AG20443 (cell line): ENCODE results near the gene RARA.
A peak's percentile ranks its signal among the peaks of the same experiment; 100 is the strongest.

Source experiments
- DNase-seq: peaks from one replicate; pipeline ENCODE4 v3.0.0; 2012; ENCODE audit warnings: low spot score, mixed read lengths

The RARA gene

DNA sequence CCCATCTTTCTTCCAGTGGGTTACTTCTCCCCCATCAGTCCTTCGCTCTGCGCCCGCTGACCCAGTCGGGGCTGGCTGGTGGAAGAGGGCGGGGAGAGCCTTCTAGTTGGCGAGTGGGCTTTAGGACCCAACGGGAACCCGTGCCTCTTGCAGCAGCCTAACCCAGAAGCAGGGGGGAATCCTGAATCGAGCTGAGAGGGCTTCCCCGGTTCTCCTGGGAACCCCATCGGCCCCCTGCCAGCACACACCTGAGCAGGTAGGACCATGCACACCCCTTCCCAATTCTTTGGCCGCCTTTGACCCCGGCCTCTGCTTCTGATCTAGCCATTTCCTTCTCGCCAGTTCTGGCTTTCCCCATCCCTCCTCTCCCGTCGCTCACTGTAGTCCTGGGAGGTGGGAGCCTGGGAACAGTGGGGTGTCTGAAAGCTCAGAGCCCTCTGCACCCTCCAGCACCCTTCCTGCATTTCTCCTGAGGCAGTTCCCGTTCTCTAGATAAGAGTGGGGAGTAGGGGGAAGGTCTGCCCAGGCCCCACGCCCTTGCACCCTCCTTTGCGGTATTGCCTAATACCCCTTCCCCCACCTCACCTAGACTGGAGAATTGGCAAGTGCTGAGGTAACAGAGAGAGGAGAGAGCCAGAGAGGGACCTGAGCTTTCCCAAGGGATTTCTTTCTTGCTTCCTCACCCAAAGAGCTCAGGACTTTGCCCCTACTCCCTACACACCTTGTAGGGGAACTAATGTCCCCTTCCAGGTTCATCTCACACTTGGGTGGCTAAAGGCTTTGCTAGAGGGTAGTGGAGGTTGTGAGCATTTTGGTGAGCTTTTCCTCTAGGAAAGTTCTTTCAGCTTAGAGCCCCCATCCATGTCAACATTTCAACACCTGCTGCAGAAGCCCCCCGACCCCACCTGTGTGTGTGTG, at the start of gene RARA:
RARA (plus strand) TSS at position 150 of the 918 bp plus-strand sequence. CDS start 22,039 bp downstream, outside the sequence.
- no peak for DNase-seq

- DNase-seq, result no peak
Measured at GRCh38 chr17:40259505-40259904, 49.5 kb upstream of the RARA start.

- DNase-seq, result no peak
Measured at GRCh38 chr17:40260528-40260927, 48.5 kb upstream of the RARA start.

DNA sequence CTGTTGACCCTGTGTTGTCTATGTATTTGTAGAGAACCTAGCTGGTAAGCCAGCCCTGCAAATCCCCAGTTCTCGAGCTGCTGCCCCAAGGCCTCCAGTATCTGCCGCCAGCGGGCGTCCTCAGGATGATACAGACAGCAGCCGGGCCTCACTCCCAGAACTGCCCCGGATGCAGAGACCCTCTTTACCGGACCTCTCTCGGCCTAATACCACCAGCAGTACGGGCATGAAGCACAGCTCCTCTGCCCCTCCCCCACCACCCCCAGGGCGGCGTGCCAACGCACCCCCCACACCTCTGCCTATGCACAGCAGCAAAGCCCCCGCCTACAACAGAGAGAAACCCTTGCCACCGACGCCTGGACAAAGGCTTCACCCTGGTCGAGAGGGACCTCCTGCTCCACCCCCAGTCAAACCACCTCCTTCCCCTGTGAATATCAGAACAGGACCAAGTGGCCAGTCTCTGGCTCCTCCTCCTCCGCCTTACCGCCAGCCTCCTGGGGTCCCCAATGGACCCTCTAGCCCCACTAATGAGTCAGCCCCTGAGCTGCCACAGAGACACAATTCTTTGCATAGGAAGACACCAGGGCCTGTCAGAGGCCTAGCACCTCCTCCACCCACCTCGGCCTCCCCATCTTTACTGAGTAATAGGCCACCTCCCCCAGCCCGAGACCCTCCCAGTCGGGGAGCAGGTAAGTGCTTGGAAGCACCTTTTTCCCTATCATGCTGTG, 44.4 kb upstream of the RARA start:
- DNase-seq, result no peak

GRCh38 chr17:40265337-40265736, 43.6 kb upstream of the RARA start:
- DNase-seq, result no peak

DNA sequence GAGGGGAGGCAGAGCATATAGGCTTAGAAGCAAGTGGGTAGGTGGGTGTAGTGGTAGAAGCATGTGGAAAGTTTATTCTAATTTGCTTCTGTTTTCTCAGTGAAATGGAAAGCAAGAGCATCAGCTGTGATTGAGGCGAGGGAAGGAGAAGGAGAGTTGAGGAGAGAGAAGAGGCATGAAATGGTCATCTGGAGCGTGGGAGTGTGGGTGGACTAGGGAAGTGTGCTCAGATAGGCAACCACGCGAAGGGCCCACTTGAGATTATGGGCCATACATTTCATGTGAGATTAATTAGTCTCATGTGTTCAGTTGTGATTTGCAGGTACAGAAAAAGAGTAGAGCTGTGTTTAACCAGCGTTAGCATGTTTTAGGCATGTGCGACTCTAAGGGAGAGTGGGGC, 42.1 kb upstream of the RARA start:
- no peak for DNase-seq

DNA sequence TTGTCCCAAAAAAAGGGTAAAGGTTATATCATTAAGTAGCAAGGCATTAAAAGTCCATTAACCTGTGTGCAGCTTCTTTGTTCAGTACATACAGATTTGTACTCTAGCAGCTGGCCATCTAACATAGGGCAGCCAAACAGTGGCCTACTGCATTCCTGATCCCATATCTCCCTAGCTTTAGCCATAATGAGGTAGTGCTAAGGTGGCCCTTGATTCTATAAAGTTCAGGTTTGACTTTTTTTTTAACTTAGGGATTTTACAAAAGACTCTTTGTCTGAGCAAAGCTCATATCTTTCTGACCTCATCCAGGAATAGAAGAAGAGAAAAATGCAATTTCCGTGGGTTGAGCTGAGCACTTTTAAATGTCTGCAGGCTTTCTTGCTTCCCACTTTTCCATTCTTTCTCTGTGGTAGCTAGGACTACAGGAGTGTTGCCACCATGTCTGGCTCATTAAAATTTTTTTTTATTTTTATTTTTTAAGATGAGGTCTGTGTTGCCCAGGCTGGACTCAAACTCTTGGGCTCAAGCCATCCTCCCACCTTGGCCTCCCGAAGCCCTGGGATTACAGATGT, 40.8 kb upstream of the RARA start:
- DNase-seq, result no peak

GRCh38 chr17:40278414-40278813, 30.6 kb upstream of the RARA start:
- no peak for DNase-seq

- DNase-seq, result no peak
Measured at GRCh38 chr17:40279402-40279801, 29.6 kb upstream of the RARA start.

DNA sequence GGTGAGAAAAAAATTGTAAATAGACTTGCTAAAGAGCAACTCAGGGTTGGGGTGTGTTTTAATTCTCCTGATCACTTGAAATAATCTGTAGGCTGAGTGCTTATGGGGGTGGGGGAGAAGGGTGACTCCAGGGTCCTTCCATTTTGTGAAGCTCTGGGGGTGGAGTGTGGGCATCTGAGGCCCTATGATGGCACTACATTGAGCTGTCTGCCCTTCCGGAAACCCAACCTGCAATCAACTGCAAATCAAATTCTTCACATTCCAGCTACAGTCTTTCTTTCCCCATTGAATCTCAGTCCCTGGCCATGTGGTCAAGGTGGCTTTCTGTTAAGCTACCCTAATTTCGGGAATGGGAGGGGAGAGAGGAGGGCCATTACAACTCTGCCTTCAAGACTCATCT, 27.3 kb upstream of the RARA start:
- DNase-seq, result no peak

- DNase-seq, result peak; percentile 80
Measured at GRCh38 chr17:40283662-40284061, 25.3 kb upstream of the RARA start.

DNA sequence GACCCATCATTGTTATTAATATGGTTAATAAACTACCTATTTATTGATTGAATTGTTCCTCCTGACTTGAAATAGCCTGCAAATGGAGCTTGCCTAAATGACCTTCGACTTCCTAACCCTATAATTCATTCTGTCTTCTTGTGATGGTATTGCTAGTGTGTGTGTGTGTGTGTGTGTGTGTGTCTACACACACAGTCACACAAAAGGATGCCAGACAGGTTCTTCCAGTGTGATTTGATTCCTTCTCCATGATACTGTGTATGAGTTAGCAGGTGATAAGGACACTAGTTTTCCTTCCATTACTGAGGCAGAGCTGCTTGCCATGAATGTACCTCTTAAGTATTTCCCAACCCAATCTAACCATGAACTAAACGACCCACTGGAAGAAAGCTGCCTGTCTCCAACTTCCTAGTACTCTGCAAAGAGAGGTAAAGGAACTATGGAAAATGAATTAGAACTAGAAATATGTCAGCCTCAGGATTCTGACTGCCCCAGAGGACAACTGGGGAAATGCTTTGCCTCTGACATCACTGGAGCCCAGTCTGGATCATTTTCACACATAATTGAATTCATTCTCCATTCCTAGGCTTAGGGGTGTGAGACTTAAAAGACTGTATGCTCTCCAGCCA, 24.8 kb upstream of the RARA start:
- DNase-seq, result peak; percentile 76

DNA sequence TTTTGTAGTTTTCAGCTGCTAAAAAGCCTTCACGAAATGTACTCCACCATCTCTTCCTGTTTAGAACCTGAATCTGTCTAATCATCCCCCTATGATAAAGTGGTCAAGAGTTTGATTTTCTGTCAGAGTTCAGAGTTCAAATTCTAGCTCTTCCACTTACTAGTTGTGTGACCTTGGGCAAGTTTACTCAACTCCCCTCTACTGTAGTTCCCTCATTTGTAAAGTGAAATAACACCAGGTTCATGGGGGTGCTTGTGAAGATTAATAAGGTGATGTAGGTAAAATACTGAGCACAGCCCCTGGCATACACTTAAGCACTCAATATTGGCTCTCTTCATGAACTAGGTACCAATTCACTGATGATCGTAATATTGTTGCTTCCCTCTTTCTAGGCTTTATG, 22.5 kb upstream of the RARA start:
- no peak for DNase-seq

DNA sequence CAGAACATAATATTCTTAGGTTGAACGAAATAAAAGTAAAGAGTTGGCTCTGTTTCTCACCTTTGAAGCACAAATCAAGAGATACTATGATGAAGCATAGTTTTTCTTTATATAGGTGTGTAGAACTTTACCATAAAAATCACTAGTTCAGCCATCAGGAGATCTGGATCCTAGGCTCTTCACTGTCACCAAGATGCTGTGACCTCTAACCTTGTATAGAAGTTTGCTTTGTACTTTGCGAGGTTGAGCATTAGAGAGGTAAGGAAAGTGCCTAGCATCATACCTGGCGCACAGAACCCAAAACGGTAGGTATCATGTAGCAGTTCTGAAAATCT, 21.9 kb upstream of the RARA start:
- DNase-seq, result no peak

DNA sequence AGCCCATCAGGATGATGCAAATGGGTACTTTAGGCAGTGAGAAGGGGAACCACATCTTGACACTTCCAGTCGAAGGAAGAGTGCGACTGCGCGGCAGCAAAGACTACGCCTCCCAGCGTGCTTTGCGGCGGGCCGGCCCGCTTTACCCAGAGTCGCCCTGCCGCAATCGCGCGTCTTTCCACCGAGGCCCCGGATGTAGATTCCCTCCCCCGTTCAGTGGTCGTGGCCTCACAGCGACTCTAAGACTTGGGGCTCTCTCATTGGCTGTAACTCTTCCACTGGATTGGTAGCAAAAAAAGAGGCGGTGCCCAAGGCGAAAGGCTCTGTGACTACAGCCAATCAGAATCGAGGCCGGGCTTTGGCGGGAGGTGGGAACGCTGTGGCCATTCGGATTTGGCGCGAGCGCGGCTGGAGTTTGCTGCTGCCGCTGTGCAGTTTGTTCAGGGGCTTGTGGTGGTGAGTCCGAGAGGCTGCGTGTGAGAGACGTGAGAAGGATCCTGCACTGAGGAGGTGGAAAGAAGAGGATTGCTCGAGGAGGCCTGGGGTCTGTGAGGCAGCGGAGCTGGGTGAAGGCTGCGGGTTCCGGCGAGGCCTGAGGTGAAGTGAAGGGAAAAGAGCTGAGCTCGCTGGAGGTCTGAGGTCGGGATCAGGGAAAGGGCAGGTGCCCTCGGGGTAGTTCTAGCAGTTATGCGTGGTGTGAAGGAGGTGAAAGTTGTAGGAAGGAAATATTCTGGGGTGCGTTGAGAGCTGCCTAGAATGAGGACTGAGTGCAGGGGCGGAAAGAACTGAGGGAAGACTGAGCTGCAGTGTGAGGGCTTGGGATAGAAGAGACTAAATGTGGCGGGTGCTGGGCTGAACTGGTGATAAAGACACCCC, 21.2 kb upstream of the RARA start, which contains the start of gene CDC6:
CDC6 (plus strand) TSS at position 386 of the 876 bp plus-strand sequence. CDS start 1,542 bp downstream, outside the sequence.
- peak; percentile 96 for DNase-seq

DNA sequence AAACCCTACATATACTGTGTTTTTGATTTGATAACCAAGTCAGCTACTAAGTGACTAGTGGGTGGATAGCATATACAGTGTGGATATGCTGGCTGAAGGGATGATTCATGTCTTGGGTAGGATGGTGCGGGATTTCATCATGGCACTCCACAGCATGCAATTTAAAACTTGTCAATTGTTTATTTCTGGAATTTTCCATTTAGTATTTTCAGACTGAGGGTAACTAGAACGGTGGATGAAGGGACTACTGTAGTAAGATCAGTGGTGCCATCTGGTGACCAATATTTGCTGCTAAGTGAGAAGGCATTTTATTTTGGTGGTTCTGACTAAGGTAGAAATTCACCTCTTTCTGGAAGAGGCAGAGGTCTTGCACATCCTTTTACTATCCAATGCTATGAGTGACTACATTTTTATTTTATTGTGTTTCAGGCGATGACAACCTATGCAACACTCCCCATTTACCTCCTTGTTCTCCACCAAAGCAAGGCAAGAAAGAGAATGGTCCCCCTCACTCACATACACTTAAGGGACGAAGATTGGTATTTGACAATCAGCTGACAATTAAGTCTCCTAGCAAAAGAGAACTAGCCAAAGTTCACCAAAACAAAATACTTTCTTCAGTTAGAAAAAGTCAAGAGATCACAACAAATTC, 18.2 kb upstream of the RARA start:
- DNase-seq, result peak; percentile 69

DNA sequence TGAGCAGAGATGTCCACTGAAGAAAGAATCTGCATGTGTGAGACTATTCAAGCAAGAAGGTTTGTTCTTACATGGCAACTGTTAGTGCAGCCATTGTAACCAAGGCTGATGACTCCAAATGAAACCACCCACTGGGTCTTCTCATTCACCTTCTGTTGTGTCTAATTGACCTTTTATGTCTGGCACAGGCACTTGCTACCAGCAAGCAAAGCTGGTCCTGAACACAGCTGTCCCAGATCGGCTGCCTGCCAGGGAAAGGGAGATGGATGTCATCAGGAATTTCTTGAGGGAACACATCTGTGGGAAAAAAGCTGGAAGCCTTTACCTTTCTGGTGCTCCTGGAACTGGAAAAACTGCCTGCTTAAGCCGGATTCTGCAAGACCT, 17.7 kb upstream of the RARA start:
- DNase-seq, result no peak

DNA sequence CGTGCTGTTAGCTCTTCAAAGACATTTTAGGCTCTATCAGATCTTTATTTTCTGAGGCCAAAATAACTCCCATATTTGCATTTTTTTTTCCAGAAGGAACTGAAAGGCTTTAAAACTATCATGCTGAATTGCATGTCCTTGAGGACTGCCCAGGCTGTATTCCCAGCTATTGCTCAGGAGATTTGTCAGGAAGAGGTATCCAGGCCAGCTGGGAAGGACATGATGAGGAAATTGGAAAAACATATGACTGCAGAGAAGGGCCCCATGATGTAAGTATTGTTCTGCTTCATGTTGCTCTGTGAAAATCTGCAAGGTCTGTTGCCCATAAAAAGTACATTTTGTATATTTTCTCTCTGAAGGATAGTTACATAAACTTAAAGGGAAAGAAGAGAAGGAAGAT, 15.6 kb upstream of the RARA start:
- DNase-seq, result no peak

GRCh38 chr17:40295488-40296436, 13.2 kb upstream of the RARA start:
- DNase-seq, result no peak

DNA sequence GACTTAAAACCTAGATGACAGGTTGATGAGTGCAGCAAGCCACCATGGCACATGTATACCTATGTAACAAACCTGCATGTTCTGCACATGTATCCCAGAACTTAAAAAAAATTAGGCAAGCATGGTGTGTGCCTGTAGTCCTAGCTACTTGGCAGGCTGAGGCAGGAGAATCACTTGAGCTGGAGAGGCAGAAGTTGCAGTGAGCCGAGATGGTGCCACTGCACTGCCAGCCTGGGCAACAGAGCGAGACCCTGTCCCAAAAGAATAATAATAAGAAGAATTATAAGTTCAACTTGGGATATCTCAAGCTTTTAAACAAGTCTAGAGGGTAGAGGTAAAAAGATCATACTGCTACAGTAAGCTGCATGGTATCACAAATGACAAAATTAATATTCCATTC, 11.5 kb upstream of the RARA start:
- DNase-seq, result no peak
